Renal cortex interstitium (tissue), 11 donors: ENCODE measurements around the gene VSIG1. TPM values are rescaled to one million over a fixed set of nuclear protein-coding genes. Genes with fewer than 3 reads are reported as not detected.

Experiments
- DNase-seq, 11 donors: peaks; one replicate each; pipeline ENCODE4 v3.0.0-alpha.2; 2013; ENCODE audit warnings: low read depth in 9 of 11, low spot score in 4 of 11; ENCODE audit errors: extremely low read depth in 1 of 11
- polyA plus RNA-seq, 3 donors: library from polyadenylated mRNA; unstranded; fragments of 120-200 nt; gene quantifications; one replicate each; pipeline ENCODE4 v1.2.1, GENCODE V29; 2013; ENCODE audit not compliant: insufficient read length in 3 of 3

The VSIG1 gene
- polyA plus RNA-seq, 3 donors, result 0.59 to 1.4 (median 0.69) TPM

DNA sequence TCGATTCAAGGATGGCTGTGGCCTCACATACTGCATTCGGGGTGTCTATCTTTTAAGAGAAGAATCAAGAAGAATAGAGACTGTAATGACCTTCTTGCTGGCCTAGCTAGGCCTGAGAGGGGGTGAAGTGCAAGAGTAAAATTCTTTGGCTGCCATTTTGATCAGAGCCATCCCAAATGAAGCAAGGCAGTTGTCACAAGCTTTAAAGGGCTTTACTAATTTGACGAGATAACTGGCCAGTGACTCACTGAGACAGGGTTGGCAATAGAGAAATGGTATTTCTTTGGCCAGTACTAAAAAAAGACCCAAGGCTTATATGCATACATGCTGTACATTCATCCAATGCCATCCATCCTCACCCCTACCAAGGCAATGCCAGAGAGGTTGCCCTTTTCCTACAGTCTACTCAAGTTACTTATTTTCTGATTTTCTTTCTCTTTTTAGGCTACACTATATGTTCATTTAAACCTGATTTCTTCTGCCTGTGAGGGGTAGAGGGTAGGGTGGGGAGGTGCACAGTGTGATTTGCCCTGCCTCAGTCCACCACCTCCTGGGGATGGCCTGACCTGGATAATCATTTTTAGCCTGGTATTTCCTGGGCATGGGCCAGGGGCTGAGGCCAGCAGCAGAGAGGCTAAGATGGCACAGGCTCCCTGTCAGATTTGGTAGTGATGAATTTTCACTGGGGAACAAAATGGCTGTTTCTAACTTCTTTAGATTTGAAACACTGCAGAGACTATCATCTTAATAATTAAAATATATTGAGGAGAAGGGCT, 78.9 kb downstream of the VSIG1 start:
- no peak for DNase-seq

DNA sequence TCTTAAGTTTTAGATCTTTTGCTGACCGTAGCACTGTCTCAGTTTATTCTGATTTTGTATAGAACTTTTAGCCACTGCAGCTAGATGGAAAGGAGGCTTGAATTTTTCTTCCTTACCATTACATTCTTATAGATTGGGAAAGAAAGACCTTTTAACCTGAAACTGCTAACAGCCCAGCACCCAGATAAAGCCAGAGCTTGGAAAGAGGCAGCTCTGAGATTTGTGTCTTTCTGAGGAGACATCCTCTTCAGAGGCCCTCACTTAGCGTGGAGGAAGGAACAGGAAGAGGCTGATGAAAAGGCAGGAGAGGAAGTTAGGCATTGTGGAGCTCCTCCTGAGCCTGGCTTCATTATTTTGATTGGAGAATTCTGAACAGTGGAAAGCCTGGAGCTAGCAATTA, 81.8 kb downstream of the VSIG1 start:
- no peak for DNase-seq

DNA sequence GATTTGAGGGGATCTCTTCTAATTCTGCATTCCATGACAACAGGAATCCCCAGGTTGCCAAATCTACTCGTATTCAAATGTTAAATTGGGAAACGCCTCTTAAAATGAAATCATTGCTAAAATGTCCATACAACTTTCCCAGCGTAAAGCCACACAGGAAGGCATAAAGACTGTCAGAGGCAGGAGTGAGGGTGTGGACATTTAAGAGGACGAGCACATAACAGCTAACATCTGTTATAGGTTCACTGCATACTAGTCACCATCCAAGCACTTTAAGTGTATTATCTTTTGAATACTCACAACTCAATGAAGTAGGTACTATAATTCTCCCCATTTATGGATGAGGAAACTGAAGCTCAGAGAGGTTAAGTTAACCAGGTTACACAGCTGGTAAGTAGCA, 82.3 kb downstream of the VSIG1 start:
- no peak for DNase-seq

Other genes with a start within 250 kb of the VSIG1 start
- gene MID2, start 219.2 kb upstream of the VSIG1 start, polyA plus RNA-seq, result 10 to 100 TPM; 10.4 to 11.3 (median 10.6) TPM
- gene TEX13B, start 62.7 kb upstream of the VSIG1 start, polyA plus RNA-seq, result not detected
- gene PSMD10, start 46.5 kb downstream of the VSIG1 start, polyA plus RNA-seq, result 10 to 100 TPM; 70.6 to 79.3 (median 76.8) TPM
- gene ATG4A, start 46.7 kb downstream of the VSIG1 start, polyA plus RNA-seq, result 10 to 100 TPM; 10.9 to 12.6 (median 10.9) TPM